Measurements from ENCODE around the gene HECW1. TPM values are rescaled to one million over a fixed set of nuclear protein-coding genes. Genes with fewer than 3 reads are reported as not detected.
A peak's percentile ranks its signal among the peaks of the same experiment; 100 is the strongest.

Gene HECW1
- total RNA-seq, 1 experiment from 2014 or later: 2.7 TPM

DNA sequence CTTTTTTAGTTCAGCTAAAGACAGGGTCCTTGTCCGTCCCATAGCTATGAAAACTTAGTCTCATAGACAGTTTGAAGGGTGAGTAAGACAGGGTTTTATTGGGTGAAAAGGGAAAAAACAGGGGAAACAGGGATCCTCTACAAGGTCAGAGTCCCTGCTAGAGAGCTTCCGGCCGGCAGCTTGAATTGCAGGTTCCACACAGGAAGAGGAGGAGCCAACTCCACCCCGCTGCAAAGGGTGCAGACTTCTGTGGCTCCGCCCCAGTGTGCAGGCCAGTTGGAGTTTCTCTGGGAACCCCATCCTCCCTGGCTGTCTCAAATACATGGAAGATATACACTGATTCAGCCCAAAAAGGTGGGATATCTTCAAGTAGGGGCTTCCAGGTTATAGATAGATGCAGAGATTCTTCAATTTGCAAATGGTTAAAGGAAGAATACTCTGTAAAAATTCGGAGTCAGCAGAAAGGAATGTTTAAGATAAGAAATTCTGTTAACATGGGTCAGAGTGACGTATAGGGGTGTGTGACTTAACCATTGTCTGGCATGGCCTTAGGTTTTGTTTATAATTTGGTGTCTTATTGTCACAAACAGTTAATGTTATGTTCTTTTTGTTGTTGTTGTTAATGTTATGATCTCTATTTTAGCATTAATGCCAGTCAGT lies 34.6 kb upstream of the HECW1 start:
- Histone ChIP-seq H3K79me2 (ENCODE audit: low read depth) (no peaks in the 10 kb centered on the region), H3K4me2 (no peak overlapping the region; the same call in 1 of the 2 replicates), H3K9me3 (ENCODE audit: insufficient read depth, low read depth) (no peaks in the 10 kb centered on the region), H4K20me1 (ENCODE audit: insufficient read depth) (no peaks in the 10 kb centered on the region), H3K9me2 (ENCODE audit: insufficient read depth) (no peaks in the 10 kb centered on the region), H3K4me1 (replicated peaks; ENCODE audit: insufficient read depth) (no peaks in the 10 kb centered on the region), H3K4me3 (no peak overlapping the region), H2AFZ (0 out of 2 replicates have a peak overlapping the region, but pooled peaks have one; percentile 36), H3K27me3 (ENCODE audit: insufficient read depth, low read depth) (peaks cover 19% of the 10 kb centered on the region), H3F3A (ENCODE audit: insufficient read depth, low read depth) (no peaks in the 10 kb centered on the region), H3K27ac (no peak overlapping the region), H3K36me3 (ENCODE audit: low read depth) (no peaks in the 10 kb centered on the region)
- intact Hi-C loops (cut with micrococcal nuclease; ENCODE audit: unreplicated experiment): no loop called here
- CTCF ChIA-PET: no interaction called here
- DNase-seq: no peak
- POLR2A ChIA-PET (ENCODE audit: unreplicated experiment): no interaction called here
- no peak for TF ChIP-seq EZH2 (IDR thresholded peaks at IDR 0.05; ENCODE audit: low read depth)
- TF ChIP-seq, protein P1, sequence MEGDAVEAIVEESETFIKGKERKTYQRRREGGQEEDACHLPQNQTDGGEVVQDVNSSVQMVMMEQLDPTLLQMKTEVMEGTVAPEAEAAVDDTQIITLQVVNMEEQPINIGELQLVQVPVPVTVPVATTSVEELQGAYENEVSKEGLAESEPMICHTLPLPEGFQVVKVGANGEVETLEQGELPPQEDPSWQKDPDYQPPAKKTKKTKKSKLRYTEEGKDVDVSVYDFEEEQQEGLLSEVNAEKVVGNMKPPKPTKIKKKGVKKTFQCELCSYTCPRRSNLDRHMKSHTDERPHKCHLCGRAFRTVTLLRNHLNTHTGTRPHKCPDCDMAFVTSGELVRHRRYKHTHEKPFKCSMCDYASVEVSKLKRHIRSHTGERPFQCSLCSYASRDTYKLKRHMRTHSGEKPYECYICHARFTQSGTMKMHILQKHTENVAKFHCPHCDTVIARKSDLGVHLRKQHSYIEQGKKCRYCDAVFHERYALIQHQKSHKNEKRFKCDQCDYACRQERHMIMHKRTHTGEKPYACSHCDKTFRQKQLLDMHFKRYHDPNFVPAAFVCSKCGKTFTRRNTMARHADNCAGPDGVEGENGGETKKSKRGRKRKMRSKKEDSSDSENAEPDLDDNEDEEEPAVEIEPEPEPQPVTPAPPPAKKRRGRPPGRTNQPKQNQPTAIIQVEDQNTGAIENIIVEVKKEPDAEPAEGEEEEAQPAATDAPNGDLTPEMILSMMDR (conservative IDR thresholded peaks at IDR 0.05): no peak
- BruUV-seq (replicated peaks): no TSS peak

DNA sequence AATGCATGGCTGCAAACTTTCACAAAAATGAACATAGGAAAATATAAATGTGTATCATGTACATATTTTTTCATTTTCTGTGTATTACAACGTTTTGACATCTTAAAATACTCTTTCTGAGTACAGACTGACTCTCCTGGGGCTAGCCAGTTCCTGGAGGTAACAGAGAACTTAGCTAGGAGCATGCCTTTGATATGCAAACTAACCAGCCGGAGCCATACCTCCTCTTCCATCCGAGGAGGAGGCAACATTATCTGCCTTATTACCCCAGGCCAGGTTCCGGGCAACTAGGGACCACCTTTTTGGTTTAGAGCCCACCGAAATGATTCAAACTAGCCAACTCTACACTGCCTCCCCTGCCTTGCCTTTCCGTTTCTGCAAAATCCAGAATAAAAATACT lies 33.7 kb upstream of the HECW1 start:
- BruUV-seq (replicated peaks): no TSS peak
- Histone ChIP-seq H3K27me3 (ENCODE audit: insufficient read depth, low read depth) (peaks cover 12% of the 10 kb centered on the region; the same call in 1 of the 2 replicates), H2AFZ (no peak overlapping the region), H4K20me1 (ENCODE audit: insufficient read depth) (no peaks in the 10 kb centered on the region), H3K4me3 (no peak overlapping the region), H3K9me3 (ENCODE audit: insufficient read depth, low read depth) (no peaks in the 10 kb centered on the region), H3F3A (ENCODE audit: insufficient read depth, low read depth) (no peaks in the 10 kb centered on the region), H3K4me2 (no peak overlapping the region), H3K27ac (no peak overlapping the region), H3K36me3 (ENCODE audit: low read depth) (no peaks in the 10 kb centered on the region), H3K79me2 (ENCODE audit: low read depth) (no peaks in the 10 kb centered on the region), H3K9me2 (ENCODE audit: insufficient read depth) (no peaks in the 10 kb centered on the region), H3K4me1 (replicated peaks; ENCODE audit: insufficient read depth) (no peaks in the 10 kb centered on the region)
- DNase-seq: no peak
- intact Hi-C loops (cut with micrococcal nuclease; ENCODE audit: unreplicated experiment): no loop called here
- CTCF ChIA-PET: no interaction called here
- POLR2A ChIA-PET (ENCODE audit: unreplicated experiment): no interaction called here
- TF ChIP-seq, protein P1 (conservative IDR thresholded peaks at IDR 0.05): no peak
- TF ChIP-seq EZH2 (IDR thresholded peaks at IDR 0.05; ENCODE audit: low read depth): no peak

DNA sequence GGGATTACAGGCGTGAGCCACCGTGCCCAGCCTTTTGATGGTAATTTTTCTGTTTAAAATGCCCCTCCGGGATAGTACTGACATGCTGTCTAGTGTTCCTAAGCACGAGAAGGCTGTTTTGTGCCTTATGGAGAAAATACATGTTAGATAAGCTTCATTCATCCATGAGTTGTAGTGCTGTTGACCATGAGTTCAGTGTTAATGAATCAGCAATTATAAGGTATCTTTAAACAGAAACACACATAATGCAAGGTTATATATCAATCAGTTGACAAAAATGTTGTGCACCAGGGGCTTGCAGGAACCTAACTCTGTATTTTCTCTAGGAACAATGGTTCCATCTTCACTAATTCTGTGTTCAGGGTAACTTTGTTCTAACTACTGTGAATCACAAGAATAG lies 30.8 kb upstream of the HECW1 start:
- Histone ChIP-seq H4K20me1 (ENCODE audit: insufficient read depth) (no peaks in the 10 kb centered on the region), H3K27me3 (ENCODE audit: insufficient read depth, low read depth) (peaks cover 24% of the 10 kb centered on the region; the same call in 1 of the 2 replicates), H3K9me2 (ENCODE audit: insufficient read depth) (no peaks in the 10 kb centered on the region), H2AFZ (no peak overlapping the region), H3K4me3 (no peak overlapping the region), H3K27ac (no peak overlapping the region), H3K79me2 (ENCODE audit: low read depth) (no peaks in the 10 kb centered on the region), H3F3A (ENCODE audit: insufficient read depth, low read depth) (no peaks in the 10 kb centered on the region), H3K4me1 (replicated peaks; ENCODE audit: insufficient read depth) (no peaks in the 10 kb centered on the region), H3K9me3 (ENCODE audit: insufficient read depth, low read depth) (no peaks in the 10 kb centered on the region), H3K36me3 (ENCODE audit: low read depth) (no peaks in the 10 kb centered on the region), H3K4me2 (no peak overlapping the region)
- CTCF ChIA-PET: no interaction called here
- POLR2A ChIA-PET (ENCODE audit: unreplicated experiment): no interaction called here
- no TSS peak for BruUV-seq (replicated peaks)
- DNase-seq: no peak
- TF ChIP-seq EZH2 (IDR thresholded peaks at IDR 0.05; ENCODE audit: low read depth): no peak
- TF ChIP-seq, protein P1 (conservative IDR thresholded peaks at IDR 0.05): no peak
- intact Hi-C loops (cut with micrococcal nuclease; ENCODE audit: unreplicated experiment): no loop called here

All from PC-9 (cell line).